Measurements from ENCODE around the gene ARGFX. TPM values are rescaled to one million over a fixed set of nuclear protein-coding genes. Genes with fewer than 3 reads are reported as not detected.

Gene ARGFX
- total and polyA plus RNA-seq, 2 experiments from 2014 or later: not detected

DNA sequence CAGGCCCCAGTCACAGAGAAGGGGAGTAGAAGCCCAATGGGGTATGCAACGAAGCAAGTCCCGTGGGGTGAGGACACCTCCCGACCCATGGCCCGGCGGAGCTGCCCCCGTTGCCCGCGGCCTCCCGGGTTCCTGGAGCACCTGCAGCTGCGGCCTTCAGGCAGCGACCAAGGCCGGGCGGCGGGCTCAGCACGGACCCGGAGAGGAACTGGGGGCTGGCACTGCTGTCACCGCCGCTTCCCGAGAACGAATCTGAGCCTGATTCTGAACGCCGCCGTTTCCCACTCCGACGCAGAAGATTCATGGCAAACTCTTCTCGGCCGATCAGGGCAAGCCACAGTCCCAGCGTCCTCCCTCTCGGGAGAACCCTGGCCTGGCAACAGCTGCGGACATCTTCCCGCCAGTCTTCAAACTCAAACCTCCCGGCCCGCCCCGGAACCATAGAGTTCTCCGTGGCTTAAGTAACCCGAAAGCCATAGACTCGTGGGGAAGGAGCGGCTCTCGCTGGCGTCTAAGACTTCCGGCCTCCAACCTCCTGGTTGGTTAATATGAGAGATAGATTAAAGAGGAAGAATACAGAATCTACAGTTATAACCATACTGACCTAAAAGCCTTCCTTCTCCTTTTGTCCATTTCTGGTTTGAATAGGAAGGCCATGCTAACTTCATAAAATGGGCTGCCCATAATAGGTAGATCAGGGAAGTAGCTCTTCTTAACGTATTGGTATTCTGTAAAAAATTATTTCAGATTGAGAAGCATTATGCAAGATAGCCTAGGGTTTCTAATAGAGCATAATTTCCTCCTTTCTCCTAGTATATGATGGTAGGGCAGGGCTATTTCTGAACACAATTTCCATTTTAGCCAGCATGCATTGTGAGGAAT is 21.9 kb upstream of the ARGFX start, which contains the start of gene POLQ:
Gene POLQ, minus strand, starts transcription at position 415 of the 882 bp plus-strand sequence. Its CDS starts 111 bp downstream, at position 304.
- ATAC-seq (peak; percentile 97), DNase-seq (ENCODE audit: low spot score) (peak; percentile 97)
- peak within 1 kb of the TSS; percentile 94 for H3K27ac Mint-ChIP-seq
- H3K36me3 Mint-ChIP-seq (ENCODE audit: low read depth): peaks cover 41% of the 10 kb centered on the region
- TF ChIP-seq STAT1 (IDR thresholded peaks at IDR 0.05; ENCODE audit: unreplicated experiment): no peak
- TF ChIP-seq, protein P1, sequence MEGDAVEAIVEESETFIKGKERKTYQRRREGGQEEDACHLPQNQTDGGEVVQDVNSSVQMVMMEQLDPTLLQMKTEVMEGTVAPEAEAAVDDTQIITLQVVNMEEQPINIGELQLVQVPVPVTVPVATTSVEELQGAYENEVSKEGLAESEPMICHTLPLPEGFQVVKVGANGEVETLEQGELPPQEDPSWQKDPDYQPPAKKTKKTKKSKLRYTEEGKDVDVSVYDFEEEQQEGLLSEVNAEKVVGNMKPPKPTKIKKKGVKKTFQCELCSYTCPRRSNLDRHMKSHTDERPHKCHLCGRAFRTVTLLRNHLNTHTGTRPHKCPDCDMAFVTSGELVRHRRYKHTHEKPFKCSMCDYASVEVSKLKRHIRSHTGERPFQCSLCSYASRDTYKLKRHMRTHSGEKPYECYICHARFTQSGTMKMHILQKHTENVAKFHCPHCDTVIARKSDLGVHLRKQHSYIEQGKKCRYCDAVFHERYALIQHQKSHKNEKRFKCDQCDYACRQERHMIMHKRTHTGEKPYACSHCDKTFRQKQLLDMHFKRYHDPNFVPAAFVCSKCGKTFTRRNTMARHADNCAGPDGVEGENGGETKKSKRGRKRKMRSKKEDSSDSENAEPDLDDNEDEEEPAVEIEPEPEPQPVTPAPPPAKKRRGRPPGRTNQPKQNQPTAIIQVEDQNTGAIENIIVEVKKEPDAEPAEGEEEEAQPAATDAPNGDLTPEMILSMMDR (conservative IDR thresholded peaks at IDR 0.05; ENCODE audit: low read depth in 2 of 2): no peak
- TF ChIP-seq ZNF114 (CRISPR knock-in tag; IDR thresholded peaks at IDR 0.05): no peak
- TF ChIP-seq, protein P2, sequence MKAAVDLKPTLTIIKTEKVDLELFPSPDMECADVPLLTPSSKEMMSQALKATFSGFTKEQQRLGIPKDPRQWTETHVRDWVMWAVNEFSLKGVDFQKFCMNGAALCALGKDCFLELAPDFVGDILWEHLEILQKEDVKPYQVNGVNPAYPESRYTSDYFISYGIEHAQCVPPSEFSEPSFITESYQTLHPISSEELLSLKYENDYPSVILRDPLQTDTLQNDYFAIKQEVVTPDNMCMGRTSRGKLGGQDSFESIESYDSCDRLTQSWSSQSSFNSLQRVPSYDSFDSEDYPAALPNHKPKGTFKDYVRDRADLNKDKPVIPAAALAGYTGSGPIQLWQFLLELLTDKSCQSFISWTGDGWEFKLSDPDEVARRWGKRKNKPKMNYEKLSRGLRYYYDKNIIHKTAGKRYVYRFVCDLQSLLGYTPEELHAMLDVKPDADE (IDR thresholded peaks at IDR 0.05): peak; percentile 58; the same call in 1 of the 2 replicates
- no peak for TF ChIP-seq ZNF331 (CRISPR knock-in tag; IDR thresholded peaks at IDR 0.05; ENCODE audit: low read depth)
- no peak for TF ChIP-seq REST (IDR thresholded peaks at IDR 0.05; ENCODE audit: unreplicated experiment)
- peak; percentile 75 for TF ChIP-seq POLR2AphosphoS5 (IDR thresholded peaks at IDR 0.05; ENCODE audit: low read depth)
- no peak for TF ChIP-seq JUNB (IDR thresholded peaks at IDR 0.05; ENCODE audit: unreplicated experiment)
- no peak for TF ChIP-seq EZH2 (IDR thresholded peaks at IDR 0.05; ENCODE audit: low read depth, unreplicated experiment)
- TF ChIP-seq, protein P3, sequence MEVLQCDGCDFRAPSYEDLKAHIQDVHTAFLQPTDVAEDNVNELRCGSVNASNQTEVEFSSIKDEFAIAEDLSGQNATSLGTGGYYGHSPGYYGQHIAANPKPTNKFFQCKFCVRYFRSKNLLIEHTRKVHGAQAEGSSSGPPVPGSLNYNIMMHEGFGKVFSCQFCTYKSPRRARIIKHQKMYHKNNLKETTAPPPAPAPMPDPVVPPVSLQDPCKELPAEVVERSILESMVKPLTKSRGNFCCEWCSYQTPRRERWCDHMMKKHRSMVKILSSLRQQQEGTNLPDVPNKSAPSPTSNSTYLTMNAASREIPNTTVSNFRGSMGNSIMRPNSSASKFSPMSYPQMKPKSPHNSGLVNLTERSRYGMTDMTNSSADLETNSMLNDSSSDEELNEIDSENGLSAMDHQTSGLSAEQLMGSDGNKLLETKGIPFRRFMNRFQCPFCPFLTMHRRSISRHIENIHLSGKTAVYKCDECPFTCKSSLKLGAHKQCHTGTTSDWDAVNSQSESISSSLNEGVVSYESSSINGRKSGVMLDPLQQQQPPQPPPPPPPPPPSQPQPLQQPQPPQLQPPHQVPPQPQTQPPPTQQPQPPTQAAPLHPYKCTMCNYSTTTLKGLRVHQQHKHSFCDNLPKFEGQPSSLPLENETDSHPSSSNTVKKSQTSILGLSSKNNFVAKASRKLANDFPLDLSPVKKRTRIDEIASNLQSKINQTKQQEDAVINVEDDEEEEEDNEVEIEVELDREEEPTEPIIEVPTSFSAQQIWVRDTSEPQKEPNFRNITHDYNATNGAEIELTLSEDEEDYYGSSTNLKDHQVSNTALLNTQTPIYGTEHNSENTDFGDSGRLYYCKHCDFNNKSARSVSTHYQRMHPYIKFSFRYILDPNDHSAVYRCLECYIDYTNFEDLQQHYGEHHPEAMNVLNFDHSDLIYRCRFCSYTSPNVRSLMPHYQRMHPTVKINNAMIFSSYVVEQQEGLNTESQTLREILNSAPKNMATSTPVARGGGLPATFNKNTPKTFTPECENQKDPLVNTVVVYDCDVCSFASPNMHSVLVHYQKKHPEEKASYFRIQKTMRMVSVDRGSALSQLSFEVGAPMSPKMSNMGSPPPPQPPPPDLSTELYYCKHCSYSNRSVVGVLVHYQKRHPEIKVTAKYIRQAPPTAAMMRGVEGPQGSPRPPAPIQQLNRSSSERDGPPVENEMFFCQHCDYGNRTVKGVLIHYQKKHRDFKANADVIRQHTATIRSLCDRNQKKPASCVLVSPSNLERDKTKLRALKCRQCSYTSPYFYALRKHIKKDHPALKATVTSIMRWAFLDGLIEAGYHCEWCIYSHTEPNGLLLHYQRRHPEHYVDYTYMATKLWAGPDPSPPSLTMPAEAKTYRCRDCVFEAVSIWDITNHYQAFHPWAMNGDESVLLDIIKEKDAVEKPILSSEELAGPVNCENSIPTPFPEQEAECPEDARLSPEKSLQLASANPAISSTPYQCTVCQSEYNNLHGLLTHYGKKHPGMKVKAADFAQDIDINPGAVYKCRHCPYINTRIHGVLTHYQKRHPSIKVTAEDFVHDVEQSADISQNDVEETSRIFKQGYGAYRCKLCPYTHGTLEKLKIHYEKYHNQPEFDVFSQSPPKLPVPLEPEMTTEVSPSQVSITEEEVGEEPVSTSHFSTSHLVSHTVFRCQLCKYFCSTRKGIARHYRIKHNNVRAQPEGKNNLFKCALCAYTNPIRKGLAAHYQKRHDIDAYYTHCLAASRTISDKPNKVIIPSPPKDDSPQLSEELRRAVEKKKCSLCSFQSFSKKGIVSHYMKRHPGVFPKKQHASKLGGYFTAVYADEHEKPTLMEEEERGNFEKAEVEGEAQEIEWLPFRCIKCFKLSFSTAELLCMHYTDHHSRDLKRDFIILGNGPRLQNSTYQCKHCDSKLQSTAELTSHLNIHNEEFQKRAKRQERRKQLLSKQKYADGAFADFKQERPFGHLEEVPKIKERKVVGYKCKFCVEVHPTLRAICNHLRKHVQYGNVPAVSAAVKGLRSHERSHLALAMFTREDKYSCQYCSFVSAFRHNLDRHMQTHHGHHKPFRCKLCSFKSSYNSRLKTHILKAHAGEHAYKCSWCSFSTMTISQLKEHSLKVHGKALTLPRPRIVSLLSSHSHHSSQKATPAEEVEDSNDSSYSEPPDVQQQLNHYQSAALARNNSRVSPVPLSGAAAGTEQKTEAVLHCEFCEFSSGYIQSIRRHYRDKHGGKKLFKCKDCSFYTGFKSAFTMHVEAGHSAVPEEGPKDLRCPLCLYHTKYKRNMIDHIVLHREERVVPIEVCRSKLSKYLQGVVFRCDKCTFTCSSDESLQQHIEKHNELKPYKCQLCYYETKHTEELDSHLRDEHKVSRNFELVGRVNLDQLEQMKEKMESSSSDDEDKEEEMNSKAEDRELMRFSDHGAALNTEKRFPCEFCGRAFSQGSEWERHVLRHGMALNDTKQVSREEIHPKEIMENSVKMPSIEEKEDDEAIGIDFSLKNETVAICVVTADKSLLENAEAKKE (CRISPR knock-in tag; IDR thresholded peaks at IDR 0.05): no peak
- TF ChIP-seq EZH2phosphoT487 (IDR thresholded peaks at IDR 0.05; ENCODE audit: unreplicated experiment): no peak
- no peak for TF ChIP-seq NANOG (IDR thresholded peaks at IDR 0.05; ENCODE audit: borderline replicate concordance)
- 0 out of 2 replicates have a peak, but pooled peaks have one; percentile 23 for TF ChIP-seq CREB1 (CRISPR knock-in tag; IDR thresholded peaks at IDR 0.05; ENCODE audit: low read depth)
- peak within 1 kb of the TSS; percentile 96 for H3K4me3 Mint-ChIP-seq
- peak within 1 kb of the TSS; percentile 87 for H3K4me2 ChIP-seq
- peak within 1 kb of the TSS; percentile 66 for H3K4me3 ChIP-seq
- peak within 1 kb of the TSS; percentile 87 for H2AFZ ChIP-seq
- peak within 1 kb of the TSS; percentile 12; the same call in 1 of the 2 replicates for H3K27ac ChIP-seq (ENCODE audit: low read depth)
- H3K4me1 Mint-ChIP-seq: peaks cover 13% of the 10 kb centered on the region
- no peaks in the 10 kb centered on the region for H4K20me1 ChIP-seq (replicated peaks; ENCODE audit: insufficient read depth)
- H3K27me3 Mint-ChIP-seq (ENCODE audit: insufficient read depth, low read depth, poor library complexity): peaks cover 9% of the 10 kb centered on the region
- H3K36me3 ChIP-seq (ENCODE audit: insufficient read depth): peaks cover 11% of the 10 kb centered on the region; the same call in 1 of the 2 replicates
- peaks cover 45% of the 10 kb centered on the region for H3K79me2 ChIP-seq (replicated peaks; ENCODE audit: insufficient read depth)
- peaks cover 5% of the 10 kb centered on the region for H3K4me1 ChIP-seq (ENCODE audit: insufficient read depth)
- no peaks in the 10 kb centered on the region for H3K9me2 ChIP-seq (ENCODE audit: insufficient read depth)
- no peaks in the 10 kb centered on the region for H3F3A ChIP-seq (replicated peaks; ENCODE audit: low read depth)
- peaks cover 4% of the 10 kb centered on the region; the same call in 2 of the 3 replicates for H3K9me3 Mint-ChIP-seq
- no peaks in the 10 kb centered on the region for H3K27me3 ChIP-seq (ENCODE audit: insufficient read depth)
